Measurements from ENCODE around the gene MVB12A. TPM values are rescaled to one million over a fixed set of nuclear protein-coding genes. Genes with fewer than 3 reads are reported as not detected.

The MVB12A gene
- total and polyA plus RNA-seq, 2 experiments from 2014 or later: 36.6 to 60.3 TPM

- H3K4me3 Mint-ChIP-seq: peak overlapping the region; percentile 73
- H3K27me3 Mint-ChIP-seq (ENCODE audit: insufficient read depth, low read depth, poor library complexity): peaks cover 5% of the 10 kb centered on the region
- Histone ChIP-seq H3K4me2 (peak overlapping the region; percentile 85), H3K36me3 (ENCODE audit: insufficient read depth) (no peaks in the 10 kb centered on the region), H3K4me1 (ENCODE audit: insufficient read depth) (peaks cover 14% of the 10 kb centered on the region; the same call in 1 of the 2 replicates), H3K4me3 (peak overlapping the region; percentile 67), H2AFZ (peak overlapping the region; percentile 72; the same call in 1 of the 2 replicates), H3K27ac (ENCODE audit: low read depth) (no peak overlapping the region), H3K79me2 (replicated peaks; ENCODE audit: insufficient read depth) (no peaks in the 10 kb centered on the region), H3K9me2 (ENCODE audit: insufficient read depth) (no peaks in the 10 kb centered on the region), H3F3A (replicated peaks; ENCODE audit: low read depth) (0 out of 2 replicates have a peak, but pooled peaks cover 4% of the 10 kb centered on the region), H4K20me1 (replicated peaks; ENCODE audit: insufficient read depth) (no peaks in the 10 kb centered on the region), H3K27me3 (ENCODE audit: insufficient read depth) (no peaks in the 10 kb centered on the region)
- ATAC-seq (peak; percentile 90), DNase-seq (ENCODE audit: low spot score) (peak; percentile 94)
- peak; percentile 35; the same call in 1 of the 2 replicates for TF ChIP-seq POLR2AphosphoS5 (IDR thresholded peaks at IDR 0.05; ENCODE audit: low read depth)
- TF ChIP-seq, protein P1, sequence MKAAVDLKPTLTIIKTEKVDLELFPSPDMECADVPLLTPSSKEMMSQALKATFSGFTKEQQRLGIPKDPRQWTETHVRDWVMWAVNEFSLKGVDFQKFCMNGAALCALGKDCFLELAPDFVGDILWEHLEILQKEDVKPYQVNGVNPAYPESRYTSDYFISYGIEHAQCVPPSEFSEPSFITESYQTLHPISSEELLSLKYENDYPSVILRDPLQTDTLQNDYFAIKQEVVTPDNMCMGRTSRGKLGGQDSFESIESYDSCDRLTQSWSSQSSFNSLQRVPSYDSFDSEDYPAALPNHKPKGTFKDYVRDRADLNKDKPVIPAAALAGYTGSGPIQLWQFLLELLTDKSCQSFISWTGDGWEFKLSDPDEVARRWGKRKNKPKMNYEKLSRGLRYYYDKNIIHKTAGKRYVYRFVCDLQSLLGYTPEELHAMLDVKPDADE (IDR thresholded peaks at IDR 0.05): no peak
- TF ChIP-seq CTCF (conservative IDR thresholded peaks at IDR 0.05; ENCODE audit: low read depth in 2 of 2): peak; percentile 73 to 87
- no peak for TF ChIP-seq STAT1 (IDR thresholded peaks at IDR 0.05; ENCODE audit: unreplicated experiment)
- TF ChIP-seq CREB1 (CRISPR knock-in tag; IDR thresholded peaks at IDR 0.05; ENCODE audit: low read depth): peak; percentile 60
- no peak for TF ChIP-seq JUNB (IDR thresholded peaks at IDR 0.05; ENCODE audit: unreplicated experiment)
- TF ChIP-seq ZNF331 (CRISPR knock-in tag; IDR thresholded peaks at IDR 0.05; ENCODE audit: low read depth): no peak
- H3K4me1 Mint-ChIP-seq: peaks cover 13% of the 10 kb centered on the region
- H3K9me3 Mint-ChIP-seq: no peaks in the 10 kb centered on the region
- H3K36me3 Mint-ChIP-seq (ENCODE audit: low read depth): no peaks in the 10 kb centered on the region; the same call in 1 of the 3 replicates
- H3K27ac Mint-ChIP-seq: peak overlapping the region; percentile 60; the same call in 1 of the 2 replicates
These were observed 5.0 kb downstream of the MVB12A start for GRCh38 chr19:17424743-17425365.

- Mint-ChIP-seq H3K27ac (no peak overlapping the region), H3K4me1 (peaks cover 1% of the 10 kb centered on the region; the same call in 2 of the 3 replicates), H3K4me3 (no peak overlapping the region), H3K27me3 (ENCODE audit: insufficient read depth, low read depth, poor library complexity) (peaks cover 7% of the 10 kb centered on the region), H3K9me3 (no peaks in the 10 kb centered on the region; the same call in 2 of the 3 replicates), H3K36me3 (ENCODE audit: low read depth) (no peaks in the 10 kb centered on the region)
- DNase-seq (ENCODE audit: low spot score) (no peak), ATAC-seq (no peak)
- H3K4me1 ChIP-seq (ENCODE audit: insufficient read depth): peaks cover 3% of the 10 kb centered on the region; the same call in 1 of the 2 replicates
- no peak for TF ChIP-seq STAT1 (IDR thresholded peaks at IDR 0.05; ENCODE audit: unreplicated experiment)
- no peak for TF ChIP-seq ZNF331 (CRISPR knock-in tag; IDR thresholded peaks at IDR 0.05; ENCODE audit: low read depth)
- TF ChIP-seq ZNF462 (CRISPR knock-in tag; IDR thresholded peaks at IDR 0.05): no peak
- H3K4me2 ChIP-seq: no peak overlapping the region
- no peak overlapping the region for H3K27ac ChIP-seq (ENCODE audit: low read depth)
- no peaks in the 10 kb centered on the region for H3K79me2 ChIP-seq (replicated peaks; ENCODE audit: insufficient read depth)
- no peak overlapping the region for H2AFZ ChIP-seq
- no peak overlapping the region for H3K4me3 ChIP-seq
- no peaks in the 10 kb centered on the region for H4K20me1 ChIP-seq (replicated peaks; ENCODE audit: insufficient read depth)
- no peaks in the 10 kb centered on the region for H3K9me2 ChIP-seq (ENCODE audit: insufficient read depth)
- no peaks in the 10 kb centered on the region for H3K36me3 ChIP-seq (ENCODE audit: insufficient read depth)
- no peaks in the 10 kb centered on the region for H3F3A ChIP-seq (replicated peaks; ENCODE audit: low read depth)
- no peaks in the 10 kb centered on the region for H3K27me3 ChIP-seq (ENCODE audit: insufficient read depth)
These were observed 9.8 kb downstream of the MVB12A start for GRCh38 chr19:17429641-17430113.
